NCI-H187 (cell line): ENCODE data around the gene GGA1.
"Not testable (repeated sequence)": the region's sequence is repeated elsewhere in the genome, so short reads cannot be mapped to it uniquely, and the experiment has no call there.

ENCODE experiments used
- DNase-seq, 2 experiments: peaks; one replicate each; lab custom pipeline; 2025; lab: John Stamatoyannopoulos, UW

Gene GGA1

GRCh38 chr22:37650463-37651136 is 42.0 kb downstream of the GGA1 start:
- DNase-seq = no peak

DNA sequence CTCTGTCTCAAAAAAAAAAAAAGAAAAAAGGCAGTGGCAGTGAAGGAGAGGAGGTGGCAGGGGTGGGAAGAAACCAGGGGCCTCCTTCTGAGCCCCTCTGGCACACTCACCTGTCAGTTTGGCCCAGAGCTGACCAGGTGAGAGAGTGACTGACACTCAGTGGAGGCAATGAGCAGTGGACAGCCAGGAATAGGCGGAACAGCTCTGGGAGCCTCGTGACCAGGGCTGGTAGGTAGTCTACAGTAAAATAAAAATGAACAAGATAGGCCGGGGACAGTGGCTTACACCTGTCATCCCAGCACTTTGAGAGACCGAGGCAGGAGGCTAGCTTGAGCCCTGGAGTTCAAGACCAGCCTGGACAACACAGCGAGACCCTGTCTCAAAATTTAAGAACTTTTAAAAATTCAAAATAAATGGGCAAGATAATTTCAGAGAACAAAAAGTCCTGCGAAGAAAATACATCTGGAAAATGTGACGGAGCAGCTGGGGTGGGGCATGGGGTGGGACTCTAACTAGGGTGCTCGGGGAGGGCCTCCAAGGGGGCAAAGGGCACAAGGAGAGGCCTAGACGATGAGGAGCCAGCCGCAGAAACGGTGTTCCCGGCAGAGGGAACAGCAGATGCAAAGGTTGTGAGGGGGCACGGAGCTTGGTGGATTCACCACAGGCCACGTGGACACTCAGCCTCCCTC is 46.1 kb downstream of the GGA1 start:
- DNase-seq = no peak

- DNase-seq = no peak
Measured at GRCh38 chr22:37655252-37655563, 46.6 kb downstream of the GGA1 start.

GRCh38 chr22:37656583-37656982 is 47.9 kb downstream of the GGA1 start:
- not testable (repeated sequence) for DNase-seq

GRCh38 chr22:37657590-37658132 is 49.0 kb downstream of the GGA1 start:
- DNase-seq = no peak

GRCh38 chr22:37658133-37659065 is 49.8 kb downstream of the GGA1 start, which contains the start of gene PDXP:
PDXP (plus strand) TSS chr22:37658723; CDS start chr22:37658783, 60 bp downstream.
- peak; percentile 95 to 96 for DNase-seq

DNA sequence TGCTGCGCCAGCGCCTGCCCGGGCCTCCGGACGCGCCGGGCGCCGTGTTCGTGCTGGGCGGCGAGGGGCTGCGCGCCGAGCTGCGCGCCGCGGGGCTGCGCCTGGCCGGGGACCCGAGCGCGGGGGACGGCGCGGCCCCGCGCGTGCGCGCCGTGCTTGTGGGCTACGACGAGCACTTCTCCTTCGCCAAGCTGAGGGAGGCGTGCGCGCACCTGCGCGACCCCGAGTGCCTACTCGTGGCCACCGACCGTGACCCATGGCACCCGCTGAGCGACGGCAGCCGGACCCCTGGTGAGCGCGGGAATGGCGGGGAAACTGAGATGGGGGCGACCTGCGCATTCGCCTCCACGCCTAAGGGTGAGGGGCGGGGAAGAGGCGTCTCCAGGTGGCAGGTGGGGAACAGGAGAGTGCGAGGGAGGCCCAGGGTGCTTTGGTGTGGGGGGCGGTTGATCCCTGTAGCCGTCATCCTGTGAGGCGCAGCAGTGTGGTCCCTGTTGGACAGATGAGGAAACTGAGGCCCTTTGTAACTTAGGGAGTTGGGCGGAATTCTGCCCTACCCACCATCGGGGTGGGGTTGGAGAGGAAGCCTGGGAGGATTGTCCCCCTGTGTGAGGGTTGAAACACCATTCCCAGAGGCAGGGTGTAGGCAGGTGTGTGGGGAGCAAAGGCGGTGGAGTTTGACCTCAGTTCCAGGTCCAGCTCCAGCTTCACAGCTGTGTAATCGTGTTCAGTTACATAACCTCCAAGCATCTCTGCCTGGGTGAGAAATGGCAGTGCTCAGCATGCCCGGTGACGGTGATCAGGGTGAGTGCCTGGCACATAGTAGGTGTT is 50.6 kb downstream of the GGA1 start:
- DNase-seq = no peak

DNA sequence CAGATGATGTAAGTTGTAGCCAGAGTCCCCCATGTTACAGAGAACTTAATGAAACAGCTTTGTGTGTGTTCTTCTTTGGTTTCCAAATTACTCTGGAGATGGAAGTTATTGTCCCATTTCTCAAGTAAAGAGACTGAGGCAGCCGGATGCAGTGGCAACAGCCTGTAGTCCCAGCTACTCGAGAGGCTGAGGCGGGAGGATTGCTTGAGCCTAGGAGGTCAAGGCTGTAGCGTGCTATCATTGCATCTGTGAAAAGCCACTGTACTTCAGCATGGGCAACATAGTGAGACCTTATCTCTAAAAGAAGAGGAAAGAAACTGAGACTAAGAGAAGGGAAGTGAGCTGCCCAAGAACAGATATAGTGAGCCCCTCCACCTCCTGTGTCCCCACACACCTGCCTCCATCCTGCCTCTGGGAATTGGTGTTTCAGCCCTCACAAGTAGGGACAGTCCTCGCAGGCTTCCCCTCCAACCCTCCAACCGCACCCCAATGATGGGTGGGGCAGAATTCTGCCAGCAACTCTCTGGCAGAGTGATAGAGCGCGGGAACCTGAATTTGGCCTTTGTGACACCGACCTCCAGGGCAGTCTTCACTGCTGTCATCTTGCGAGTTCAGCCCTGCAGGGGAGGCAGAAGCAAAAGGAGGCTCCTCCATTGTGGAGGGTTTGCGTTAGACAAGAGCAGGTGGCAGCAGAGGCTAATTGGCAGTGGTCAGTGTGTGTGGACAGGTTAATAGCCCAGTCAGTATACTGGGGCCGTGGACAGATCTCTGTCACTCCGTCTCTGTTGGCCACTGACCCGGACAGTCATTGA is 51.5 kb downstream of the GGA1 start:
- DNase-seq = no peak

- no peak for DNase-seq
Measured at GRCh38 chr22:37660709-37661045, 52.0 kb downstream of the GGA1 start.

- no peak for DNase-seq
Measured at GRCh38 chr22:37661160-37661924, 52.7 kb downstream of the GGA1 start.

GRCh38 chr22:37662039-37662438 is 53.4 kb downstream of the GGA1 start:
- no peak for DNase-seq

DNA sequence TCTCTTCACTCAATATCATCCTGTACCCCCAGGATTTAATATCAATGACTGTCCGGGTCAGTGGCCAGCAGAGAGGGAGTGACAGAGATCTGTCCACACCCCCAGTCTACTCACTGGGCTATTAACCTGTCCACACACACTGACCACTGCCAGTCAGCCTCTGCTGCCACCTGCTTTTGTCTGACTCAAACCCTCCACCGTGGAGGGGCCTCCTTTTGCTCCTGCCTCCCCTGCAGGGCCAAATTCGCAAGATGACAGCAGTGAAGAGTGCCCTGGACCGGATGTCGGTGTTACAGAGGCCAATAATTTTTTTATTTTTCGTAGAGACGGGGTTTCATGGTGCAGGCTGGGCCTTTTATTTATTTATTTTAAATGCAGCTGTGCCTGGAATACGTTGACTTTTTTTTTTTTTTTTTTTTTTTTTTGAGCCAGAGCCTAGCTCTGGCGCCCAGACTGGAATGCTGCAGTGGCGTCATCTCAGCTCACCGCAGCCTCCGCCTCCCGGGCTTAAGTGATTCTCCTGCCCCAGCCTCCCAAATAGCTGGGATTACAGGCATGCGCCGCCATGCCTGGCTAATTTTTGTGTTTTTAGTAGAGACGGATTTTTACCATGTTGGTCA is 55.0 kb downstream of the GGA1 start:
- DNase-seq = no peak

GRCh38 chr22:37664249-37665101 is 55.8 kb downstream of the GGA1 start:
- no peak for DNase-seq

DNA sequence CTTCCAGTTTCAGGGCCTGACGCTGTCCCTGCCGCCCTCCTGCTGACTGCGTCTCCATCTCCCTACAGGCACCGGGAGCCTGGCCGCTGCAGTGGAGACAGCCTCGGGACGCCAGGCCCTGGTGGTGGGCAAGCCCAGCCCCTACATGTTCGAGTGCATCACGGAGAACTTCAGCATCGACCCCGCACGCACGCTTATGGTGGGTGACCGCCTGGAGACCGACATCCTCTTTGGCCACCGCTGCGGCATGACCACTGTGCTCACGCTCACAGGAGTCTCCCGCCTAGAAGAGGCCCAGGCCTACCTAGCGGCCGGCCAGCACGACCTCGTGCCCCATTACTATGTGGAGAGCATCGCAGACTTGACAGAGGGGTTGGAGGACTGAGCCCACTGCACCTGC is 56.9 kb downstream of the GGA1 start:
- no peak for DNase-seq

GRCh38 chr22:37669586-37669985 is 61.0 kb downstream of the GGA1 start:
- no peak for DNase-seq

- no peak for DNase-seq
Measured at GRCh38 chr22:37672206-37672919, 63.7 kb downstream of the GGA1 start.

DNA sequence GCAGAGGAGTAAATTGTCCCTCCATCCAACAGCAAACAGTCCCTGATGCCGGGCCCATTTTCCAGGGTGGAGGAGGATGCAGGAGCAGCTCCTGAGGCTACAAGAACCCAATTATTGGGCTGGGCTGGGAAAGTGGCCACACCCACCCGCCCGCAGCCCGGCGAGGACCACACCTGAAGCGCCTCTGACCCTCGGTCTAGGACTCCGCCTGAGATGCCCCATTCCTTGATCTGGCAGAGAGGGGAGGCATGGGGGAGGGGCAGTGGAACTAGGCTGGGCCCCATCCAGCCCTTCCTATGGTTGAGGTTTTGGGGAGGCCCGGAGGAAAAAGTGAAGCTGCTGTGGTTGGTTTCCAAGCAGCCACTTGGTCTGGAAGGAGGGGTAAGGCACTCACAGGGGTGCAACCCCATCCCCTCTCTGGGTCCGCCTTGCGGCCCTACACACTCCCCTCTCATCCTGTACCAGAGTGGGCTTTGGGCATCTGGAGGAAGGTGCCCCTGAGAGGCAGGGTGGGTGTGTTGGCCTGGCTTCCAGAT is 64.4 kb downstream of the GGA1 start:
- no peak for DNase-seq

GRCh38 chr22:37674248-37674647 is 65.6 kb downstream of the GGA1 start:
- no peak for DNase-seq
